GM18858 (cell line): Measurements from ENCODE around the gene GTF2I.
A peak's percentile ranks its signal among the peaks of the same experiment; 100 is the strongest.
"Not testable (repeated sequence)": the region's sequence is repeated elsewhere in the genome, so short reads cannot be mapped to it uniquely, and the experiment has no call there.

Experiments
- ATAC-seq: cut with Tn5 transposase; IDR thresholded peaks from one replicate; pipeline ENCODE4 v1.9.1; 2021; ENCODE audit not compliant: unreplicated experiment

The GTF2I gene

DNA sequence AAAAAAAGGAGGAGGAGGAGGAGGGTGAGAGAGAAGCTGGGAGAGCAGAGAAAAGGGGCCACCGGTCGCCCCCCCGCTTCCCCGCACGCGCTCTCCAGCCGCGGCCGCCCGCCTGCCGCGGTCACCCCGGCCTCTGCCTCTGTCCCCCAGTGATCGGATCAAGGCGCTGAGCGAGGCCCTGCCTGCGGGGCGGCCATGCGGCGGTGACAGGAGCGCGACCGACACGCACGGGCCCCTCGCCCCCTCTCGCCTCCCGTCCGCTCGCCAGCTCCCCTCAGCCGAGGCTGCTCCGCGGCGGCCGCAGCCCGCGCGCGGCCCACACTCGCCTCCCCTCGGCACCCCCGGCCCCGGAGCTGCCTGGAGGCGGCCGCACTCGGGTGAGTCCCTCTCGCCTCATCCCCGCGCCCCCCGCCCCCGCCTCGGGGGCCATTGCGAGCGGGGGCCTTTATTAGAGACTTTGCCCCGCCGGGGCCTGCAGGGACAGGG, at the start of gene GTF2I:
Gene GTF2I, plus strand, starts transcription at position 27 of the 486 bp plus-strand sequence. CDS start 31,411 bp downstream, outside the sequence.
- peak; percentile 5 for ATAC-seq

DNA sequence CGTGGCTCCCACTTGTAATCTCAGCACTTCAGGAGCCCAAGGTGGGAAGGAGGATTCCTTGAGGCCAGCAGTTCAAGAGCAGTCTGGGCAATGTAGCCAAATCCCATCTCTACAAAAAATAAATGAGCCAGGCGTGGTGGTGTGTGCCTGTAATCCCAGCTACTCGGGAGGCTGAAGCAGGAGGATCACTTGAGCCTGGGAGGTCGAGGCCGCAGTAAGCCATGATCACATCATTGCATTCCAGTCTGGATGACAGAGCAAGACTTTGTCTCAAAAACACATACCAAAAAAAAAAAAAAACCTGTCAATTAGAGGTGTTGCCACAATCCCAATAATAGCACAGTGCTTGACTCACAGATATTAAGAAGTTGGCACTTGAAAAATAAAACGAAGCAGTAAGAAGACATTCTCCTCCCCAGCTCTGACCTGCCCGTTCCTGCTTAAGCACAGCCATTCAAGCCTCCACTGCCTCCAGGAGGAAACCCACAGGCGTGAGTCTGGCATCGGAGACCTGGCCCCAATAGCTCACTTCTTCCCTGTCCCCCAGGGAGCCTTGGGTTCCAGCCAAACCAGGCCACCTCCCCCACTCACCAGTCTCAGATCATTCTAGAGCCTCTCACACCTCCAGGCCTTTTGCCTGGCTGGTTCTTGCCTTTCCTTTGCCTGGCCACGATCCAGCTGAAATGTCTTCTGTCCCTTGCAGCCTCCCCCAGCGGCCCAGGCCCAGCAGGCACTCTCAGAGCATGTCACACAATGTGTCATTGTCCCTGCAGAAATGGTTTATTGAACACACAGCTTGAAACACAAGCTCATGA, 45.3 kb upstream of the GTF2I start:
- ATAC-seq, result no peak

GRCh38 chr7:74615933-74616780, 41.4 kb upstream of the GTF2I start:
- no peak for ATAC-seq

GRCh38 chr7:74617180-74617744, 40.3 kb upstream of the GTF2I start:
- ATAC-seq, result no peak

GRCh38 chr7:74619235-74619860, 38.2 kb upstream of the GTF2I start:
- ATAC-seq, result no peak

DNA sequence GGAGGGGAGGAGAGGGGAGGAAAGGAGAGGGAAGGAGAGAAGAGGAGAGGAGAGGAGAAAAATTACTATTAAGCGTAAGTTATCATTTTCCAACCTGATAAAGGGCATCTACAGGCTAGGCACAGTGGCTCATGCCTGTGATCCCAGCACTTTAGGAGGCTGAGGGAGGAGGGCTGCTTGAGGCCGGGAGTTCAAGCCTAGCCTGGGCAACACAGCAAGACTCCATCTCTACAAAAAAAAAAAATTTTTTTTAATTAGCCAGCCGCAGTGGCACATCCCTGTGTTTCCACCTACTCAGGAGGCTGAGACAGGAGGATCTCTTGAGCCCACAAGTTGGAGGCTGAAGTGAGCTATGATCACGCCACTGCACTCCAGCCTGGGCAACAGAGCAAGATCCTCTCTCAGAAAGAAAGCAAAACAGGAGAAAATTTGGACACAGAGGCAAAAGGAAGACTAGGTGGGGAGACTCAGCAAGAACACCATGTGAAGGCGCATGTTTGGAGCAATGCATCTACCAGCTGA, 35.2 kb upstream of the GTF2I start:
- no peak for ATAC-seq

- no peak for ATAC-seq
These were observed 34.4 kb upstream of the GTF2I start for GRCh38 chr7:74623135-74623534.

GRCh38 chr7:74625446-74625845, 32.1 kb upstream of the GTF2I start:
- ATAC-seq, result no peak

DNA sequence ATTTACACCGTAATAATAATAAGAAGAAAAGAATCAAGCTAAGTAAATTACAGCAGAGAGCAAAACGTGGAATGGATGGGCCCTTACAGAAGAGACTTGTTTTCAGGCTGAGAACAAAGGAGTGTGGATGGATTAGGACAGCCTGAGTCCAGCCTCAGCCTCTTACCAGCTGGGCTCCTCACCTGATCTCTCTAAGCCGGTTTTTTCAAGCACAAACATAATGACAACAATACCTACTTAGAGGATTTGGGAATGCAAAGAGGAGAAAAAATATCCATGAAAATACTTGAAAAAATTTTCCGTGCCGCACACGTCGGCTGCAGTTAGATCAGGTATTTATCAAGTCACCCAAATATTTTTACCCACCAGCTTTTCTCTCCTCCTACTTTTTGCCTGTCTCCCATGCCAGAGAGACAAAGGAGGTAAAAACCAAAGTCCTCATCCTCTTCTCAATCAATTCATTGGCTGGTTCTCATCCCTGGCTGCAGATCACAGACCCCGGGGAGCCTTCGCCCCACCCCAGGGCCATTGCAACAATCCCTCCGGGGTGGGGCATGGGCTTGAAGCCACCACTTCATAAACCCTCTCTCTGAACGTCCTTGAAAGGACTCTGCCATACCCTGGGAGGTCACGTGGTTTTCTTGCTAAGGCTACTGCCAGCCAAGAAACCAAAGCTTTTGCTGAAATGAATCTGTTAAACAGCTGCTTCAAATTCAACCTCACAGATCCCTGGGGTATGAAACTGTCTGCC, 29.7 kb upstream of the GTF2I start:
- ATAC-seq, result no peak

DNA sequence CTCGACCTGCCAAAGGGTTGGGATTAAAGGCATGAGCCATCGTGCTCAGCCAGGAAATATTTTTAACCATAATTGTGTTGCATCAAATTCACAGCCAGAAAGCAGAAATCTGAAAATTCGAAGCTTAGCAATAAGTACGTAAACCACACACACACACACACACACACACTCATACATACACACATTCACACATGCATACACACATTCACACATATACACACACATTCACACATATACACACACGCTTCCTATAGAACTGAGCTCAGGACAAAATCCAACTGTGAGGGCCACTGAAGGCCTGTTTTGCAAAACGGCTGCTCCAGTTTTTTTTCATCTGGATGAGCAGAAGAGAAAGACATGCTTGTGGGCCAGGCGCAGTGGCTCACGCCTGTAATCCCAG, 25.0 kb upstream of the GTF2I start:
- ATAC-seq, result no peak

- ATAC-seq, result no peak
These were observed 24.0 kb upstream of the GTF2I start for GRCh38 chr7:74633451-74633921.

DNA sequence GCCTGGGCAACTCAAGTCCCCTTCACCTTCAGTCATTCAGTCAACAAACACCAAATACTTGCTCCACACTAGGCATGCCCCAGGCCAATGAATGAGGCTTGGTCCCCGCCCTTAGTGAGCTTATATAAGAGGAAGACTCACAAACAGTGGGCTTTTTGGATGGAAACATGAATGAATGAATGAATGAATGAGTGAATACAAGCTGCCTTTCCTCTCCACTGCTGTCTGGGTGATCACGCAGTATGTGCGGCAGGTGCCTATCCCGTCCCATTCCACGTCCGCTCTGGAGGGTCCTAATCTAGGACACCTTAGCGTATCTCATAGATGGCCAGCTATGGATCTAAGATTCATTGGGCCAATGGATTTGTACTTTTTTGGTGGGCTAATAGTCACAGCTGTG, 19.8 kb upstream of the GTF2I start:
- no peak for ATAC-seq

DNA sequence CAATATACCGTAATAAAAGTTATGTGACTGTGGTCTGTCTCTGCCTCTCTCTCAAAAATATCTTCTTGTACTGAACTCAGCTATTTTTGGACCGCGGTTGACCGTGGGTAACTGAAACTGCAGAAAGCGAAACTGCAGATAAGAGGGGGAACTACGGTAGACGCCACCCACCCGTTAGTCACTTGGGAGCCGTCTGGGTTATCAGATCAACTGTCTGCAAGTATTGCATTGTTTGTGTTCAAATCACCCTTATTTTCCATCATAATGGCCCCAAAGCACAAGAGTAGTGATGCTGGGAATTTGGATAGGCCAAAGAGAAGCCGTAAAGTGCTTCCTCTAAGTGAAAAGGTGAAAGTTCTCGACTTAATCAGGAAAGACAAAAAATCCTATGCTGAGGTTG, 7.5 kb upstream of the GTF2I start:
- ATAC-seq, result peak; percentile 57

DNA sequence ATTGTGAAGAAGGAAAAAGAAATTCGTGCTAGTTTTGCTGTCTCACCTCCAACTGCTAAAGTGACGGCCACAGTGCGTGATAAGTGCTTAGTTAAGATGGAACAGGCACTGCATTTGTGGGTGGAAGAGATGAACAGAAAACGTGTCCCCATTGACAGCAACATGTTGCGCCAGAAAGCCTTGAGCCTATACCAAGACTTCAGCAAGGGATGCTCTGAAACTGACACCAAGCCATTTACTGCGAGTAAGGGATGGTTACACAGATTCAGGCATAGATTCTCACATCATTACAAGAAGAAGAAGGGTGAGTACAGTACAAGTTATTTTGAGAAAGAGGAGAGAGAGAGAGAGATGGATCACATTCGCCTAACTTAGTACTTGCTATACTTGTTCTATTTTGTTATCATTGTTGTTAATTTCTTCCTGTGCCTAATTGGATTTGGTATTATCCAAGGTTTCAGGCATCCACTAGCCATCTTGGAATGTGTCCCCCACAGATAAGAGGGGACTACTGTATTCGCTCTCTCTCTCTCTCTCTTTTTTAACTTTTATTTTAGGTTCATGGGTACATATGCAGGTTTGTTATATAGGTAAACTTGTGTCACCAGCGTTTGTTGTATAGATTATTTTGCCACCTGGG, 6.9 kb upstream of the GTF2I start:
- ATAC-seq, result peak; percentile 45

DNA sequence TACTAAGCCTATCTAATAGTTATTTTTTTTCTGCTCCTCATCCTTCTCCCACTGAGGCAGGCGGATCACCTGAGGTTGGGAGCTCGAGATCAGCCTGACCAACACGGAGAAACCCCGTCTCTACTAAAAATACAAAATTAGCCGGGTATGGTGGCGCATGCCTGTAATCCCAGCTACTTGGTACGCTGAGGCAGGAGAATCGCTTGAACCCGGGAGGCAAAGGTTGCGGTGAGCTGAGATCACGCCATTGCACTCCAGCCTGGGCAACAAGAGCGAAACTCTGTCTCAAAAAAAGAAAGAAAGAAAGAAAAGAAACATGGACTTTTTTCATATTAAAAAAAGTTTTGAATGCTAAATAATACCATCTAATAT, 6.4 kb upstream of the GTF2I start:
- ATAC-seq, result not testable (repeated sequence)

- ATAC-seq, result no peak
These were observed 3.8 kb upstream of the GTF2I start for GRCh38 chr7:74653686-74654181.

DNA sequence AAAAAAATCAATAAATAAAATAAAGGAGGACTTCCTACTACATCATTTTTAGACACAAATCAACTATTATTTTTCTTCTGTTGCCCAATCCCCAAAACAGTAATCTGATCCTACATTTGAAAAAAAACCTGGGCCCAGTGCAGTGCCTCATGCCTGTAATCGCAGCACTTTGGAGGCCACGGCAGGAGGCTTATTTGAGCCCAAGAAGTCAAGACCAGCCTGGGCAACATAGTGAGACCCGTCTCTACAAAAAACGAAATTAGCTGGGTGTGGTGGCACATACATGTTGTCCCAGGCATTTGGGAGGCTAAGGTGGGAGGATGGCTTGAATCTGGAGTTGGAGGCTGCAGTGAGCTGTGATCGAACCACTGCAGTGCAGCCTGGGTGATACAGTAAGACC, 2.7 kb upstream of the GTF2I start:
- ATAC-seq, result no peak

DNA sequence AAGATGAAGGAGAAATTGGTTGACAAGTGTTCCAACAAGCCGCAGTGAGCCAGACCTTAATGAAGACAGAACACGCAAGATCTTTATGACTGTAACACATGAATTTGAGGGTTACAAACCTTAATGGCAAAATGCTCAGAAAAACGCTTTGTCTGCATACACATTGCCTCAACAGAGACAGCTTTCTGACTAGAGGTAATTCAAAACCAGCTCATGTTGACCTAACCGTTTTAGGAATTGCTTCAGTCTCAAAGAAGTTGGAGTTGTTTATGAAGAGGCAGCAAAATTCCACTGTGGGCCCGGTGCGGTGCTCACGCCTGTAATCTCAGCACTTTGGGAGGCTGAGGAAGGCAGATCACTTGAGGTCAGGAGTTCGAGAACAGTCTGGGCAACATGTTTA, 2.2 kb upstream of the GTF2I start:
- no peak for ATAC-seq

DNA sequence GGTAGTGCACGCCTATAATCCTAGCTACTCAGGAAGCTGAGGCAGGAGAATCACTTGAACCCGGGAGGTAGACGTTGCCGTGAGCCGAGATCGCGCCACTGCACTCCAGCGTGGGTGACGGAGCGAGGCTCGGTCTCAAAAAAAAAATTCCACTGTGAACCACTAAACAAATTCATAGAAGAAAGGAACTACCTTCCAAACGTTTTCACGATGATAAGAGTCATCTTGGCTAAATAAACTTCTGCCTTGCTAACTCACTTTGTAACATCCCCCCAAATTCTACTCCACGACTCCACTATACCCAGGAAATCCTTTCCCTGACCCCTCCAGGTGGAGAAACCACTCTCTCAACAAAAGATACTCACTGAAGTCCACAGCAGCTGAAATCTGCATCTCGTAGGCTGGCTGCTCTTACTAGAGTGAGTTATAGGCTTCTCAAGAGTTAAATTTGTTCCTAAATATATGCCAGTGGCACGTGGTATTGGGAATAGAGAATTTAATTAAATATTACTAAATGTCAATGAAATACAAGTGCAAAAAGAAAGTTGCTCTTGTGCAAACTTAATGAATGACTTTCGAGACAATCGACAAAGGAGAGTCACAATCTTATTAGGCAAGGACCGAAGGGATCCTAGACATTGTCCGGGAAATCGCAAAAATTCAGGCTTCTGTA, 1.6 kb upstream of the GTF2I start:
- ATAC-seq, result no peak
